Glutamatergic neuron (in vitro differentiated cells): ENCODE data around the gene LAMP1. TPM values are rescaled to one million over a fixed set of nuclear protein-coding genes. Genes with fewer than 3 reads are reported as not detected.
A peak's percentile ranks its signal among the peaks of the same experiment; 100 is the strongest.

Experiments used
- DNase-seq: peaks from one replicate; pipeline ENCODE4 v3.0.0; 2022
- H3K27ac Mint-ChIP-seq: one replicate; pipeline ENCODE4 v1.8.0; 2020; ENCODE audit warnings: mild to moderate bottlenecking, mixed read lengths, inconsistent platforms; ENCODE audit not compliant: unreplicated experiment
- H3K27me3 Mint-ChIP-seq: one replicate; pipeline ENCODE4 v1.8.0; 2020; ENCODE audit warnings: mild to moderate bottlenecking, moderate library complexity, mixed read lengths, inconsistent platforms; ENCODE audit not compliant: unreplicated experiment
- H3K36me3 Mint-ChIP-seq: one replicate; pipeline ENCODE4 v1.8.0; 2020; ENCODE audit warnings: mild to moderate bottlenecking, mixed read lengths, inconsistent platforms; ENCODE audit not compliant: unreplicated experiment
- H3K4me1 Mint-ChIP-seq: one replicate; pipeline ENCODE4 v1.8.0; 2020; ENCODE audit warnings: mild to moderate bottlenecking, low read depth, mixed read lengths, inconsistent platforms; ENCODE audit not compliant: unreplicated experiment
- H3K4me3 Mint-ChIP-seq: one replicate; pipeline ENCODE4 v1.8.0; 2020; ENCODE audit warnings: mild to moderate bottlenecking, mixed read lengths, inconsistent platforms; ENCODE audit not compliant: unreplicated experiment
- H3K9me3 Mint-ChIP-seq: one replicate; pipeline ENCODE4 v1.8.0; 2020; ENCODE audit warnings: mild to moderate bottlenecking, moderate library complexity, mixed read lengths, inconsistent platforms; ENCODE audit not compliant: unreplicated experiment
- CTCF ChIP-seq: fragments of 200-600 bp; sonication (generic); IDR thresholded peaks from one replicate; pipeline ENCODE4 v1.5.0; 2021; ENCODE audit not compliant: partially characterized antibody, unreplicated experiment
- total RNA-seq: library from RNA; stranded (reverse); fragmentation: NEBNext Ultra II Directional; extraction: Animal tissue kit (Norgen Biotek cat#: 25700); gene quantifications from one replicate; pipeline ENCODE4 v1.2.1, GENCODE V29; 2021; ENCODE audit not compliant: unreplicated experiment

Gene LAMP1
- total RNA-seq, 1 donor from 2014 or later: 113 TPM

DNA sequence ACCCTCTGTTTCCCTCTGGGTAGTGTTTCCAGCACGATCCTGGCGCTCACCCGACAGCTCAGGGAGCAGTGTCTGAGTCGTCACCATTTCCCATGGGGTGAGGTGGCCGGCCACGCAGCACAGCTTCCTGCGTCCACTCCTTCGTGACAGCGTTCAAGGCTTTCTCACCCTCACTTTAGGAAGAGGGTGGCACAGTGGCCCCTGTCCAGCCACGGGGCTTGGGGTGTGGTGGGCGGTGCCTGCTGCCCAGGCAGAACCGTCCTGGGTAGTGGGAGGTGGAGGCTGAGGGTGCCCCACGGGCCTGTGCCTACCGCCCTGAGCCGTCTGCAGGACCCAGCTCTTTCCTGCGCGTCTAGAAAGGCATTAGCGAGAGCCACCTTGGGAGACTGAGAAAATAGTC lies 21.9 kb downstream of the LAMP1 start:
- Mint-ChIP-seq H3K27ac (no peak overlapping the region), H3K36me3 (peaks cover 7% of the 10 kb centered on the region), H3K4me3 (no peak overlapping the region), H3K4me1 (peaks cover 4% of the 10 kb centered on the region), H3K9me3 (peaks cover 3% of the 10 kb centered on the region), H3K27me3 (peaks cover 10% of the 10 kb centered on the region)
- DNase-seq: no peak
- TF ChIP-seq CTCF: no peak

GRCh38 chr13:113319371-113319770 lies 22.3 kb downstream of the LAMP1 start:
- Mint-ChIP-seq H3K27me3 (peaks cover 10% of the 10 kb centered on the region), H3K27ac (no peak overlapping the region), H3K9me3 (peaks cover 3% of the 10 kb centered on the region), H3K36me3 (peaks cover 7% of the 10 kb centered on the region), H3K4me3 (no peak overlapping the region), H3K4me1 (peaks cover 4% of the 10 kb centered on the region)
- no peak for TF ChIP-seq CTCF
- DNase-seq: no peak

DNA sequence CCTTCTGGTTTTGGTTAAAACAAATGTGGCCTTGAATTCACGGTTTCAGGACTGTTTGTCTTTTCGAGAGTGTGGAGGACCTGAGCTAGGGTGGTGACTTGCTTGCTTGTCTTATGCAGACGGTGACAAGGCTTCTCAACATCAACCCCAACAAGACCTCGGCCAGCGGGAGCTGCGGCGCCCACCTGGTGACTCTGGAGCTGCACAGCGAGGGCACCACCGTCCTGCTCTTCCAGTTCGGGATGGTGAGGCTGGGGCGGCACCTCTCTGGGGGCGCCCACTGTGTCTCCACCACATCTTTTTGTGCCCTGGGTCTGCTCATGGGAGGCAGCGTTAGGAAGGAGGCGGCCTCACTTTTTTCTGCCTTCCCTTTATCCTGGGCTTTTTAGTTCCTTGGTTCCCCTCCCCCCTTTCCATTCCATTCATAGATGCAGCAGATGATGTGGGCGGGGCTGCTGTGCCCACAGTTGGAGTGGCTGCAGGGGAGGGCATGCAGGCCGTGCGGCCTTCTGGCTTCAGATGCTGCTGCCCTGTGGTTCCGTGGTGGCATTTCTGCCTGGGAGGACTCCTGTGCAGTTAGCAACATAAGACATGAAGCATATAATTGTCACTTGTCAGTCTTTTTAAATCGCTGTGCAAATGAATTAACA lies 23.3 kb downstream of the LAMP1 start:
- no peak overlapping the region for H3K4me3 Mint-ChIP-seq
- peaks cover 7% of the 10 kb centered on the region for H3K36me3 Mint-ChIP-seq
- peaks cover 4% of the 10 kb centered on the region for H3K4me1 Mint-ChIP-seq
- H3K9me3 Mint-ChIP-seq: peaks cover 3% of the 10 kb centered on the region
- peaks cover 8% of the 10 kb centered on the region for H3K27me3 Mint-ChIP-seq
- no peak for TF ChIP-seq CTCF
- DNase-seq: no peak
- peak overlapping the region; percentile 64 for H3K27ac Mint-ChIP-seq

DNA sequence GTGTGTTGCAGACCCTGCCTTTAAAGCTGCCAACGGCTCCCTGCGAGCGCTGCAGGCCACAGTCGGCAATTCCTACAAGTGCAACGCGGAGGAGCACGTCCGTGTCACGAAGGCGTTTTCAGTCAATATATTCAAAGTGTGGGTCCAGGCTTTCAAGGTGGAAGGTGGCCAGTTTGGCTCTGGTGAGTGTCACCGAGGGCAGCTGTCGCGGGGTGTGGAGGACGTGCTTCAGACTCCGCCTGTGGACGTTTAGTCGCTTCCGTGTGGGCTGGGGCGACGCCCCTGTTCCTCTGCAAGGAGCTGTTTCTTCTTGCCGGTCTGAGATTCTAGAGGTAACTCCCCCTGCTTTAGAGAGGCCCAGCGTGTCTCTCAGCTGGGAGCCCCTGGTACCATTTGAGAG lies 24.5 kb downstream of the LAMP1 start:
- peaks cover 4% of the 10 kb centered on the region for H3K4me1 Mint-ChIP-seq
- no peak for TF ChIP-seq CTCF
- no peak for DNase-seq
- peaks cover 7% of the 10 kb centered on the region for H3K36me3 Mint-ChIP-seq
- no peak overlapping the region for H3K4me3 Mint-ChIP-seq
- peaks cover 8% of the 10 kb centered on the region for H3K27me3 Mint-ChIP-seq
- H3K27ac Mint-ChIP-seq: no peak overlapping the region
- peaks cover 3% of the 10 kb centered on the region for H3K9me3 Mint-ChIP-seq

GRCh38 chr13:113322043-113322461 lies 25.0 kb downstream of the LAMP1 start:
- Mint-ChIP-seq H3K9me3 (peaks cover 3% of the 10 kb centered on the region), H3K27me3 (peaks cover 8% of the 10 kb centered on the region), H3K4me3 (no peak overlapping the region), H3K4me1 (peaks cover 4% of the 10 kb centered on the region), H3K27ac (no peak overlapping the region), H3K36me3 (peaks cover 7% of the 10 kb centered on the region)
- no peak for TF ChIP-seq CTCF
- no peak for DNase-seq
